Body of pancreas (tissue), 4 donors: ENCODE data around the gene RER1. TPM values are rescaled to one million over a fixed set of nuclear protein-coding genes. Genes with fewer than 3 reads are reported as not detected.

Source experiments
- ATAC-seq: fragments of 150-250 bp; one replicate; pipeline ENCODE4 v1.9.1; 2016
- DNase-seq, 4 donors: peaks; one replicate each; pipeline ENCODE4 v3.0.0-alpha.2; 2019
- H3K27ac ChIP-seq, 4 donors: fragments of 200-600 bp; sonication (generic); 1 replicate in 3 of 4; 2 replicates in 1 of 4; pipeline versions ENCODE4 v1.5.1 to v1.6.1; 2016 to 2019; ENCODE audit warnings: mild to moderate bottlenecking in 1 of 4, mixed read lengths in 1 of 4, moderate library complexity in 1 of 4
- H3K27me3 ChIP-seq, 2 donors: fragments of 200-600 bp; sonication (generic); one replicate each; pipeline ENCODE4 v1.6.0; 2016; ENCODE audit warnings: mild to moderate bottlenecking in 1 of 2
- H3K36me3 ChIP-seq, 2 donors: fragments of 200-600 bp; sonication (generic); replicated peaks in 1 of 2; 2 replicates each; pipeline ENCODE4 v1.5.1; 2016; ENCODE audit warnings: low read depth in 2 of 2; ENCODE audit not compliant: insufficient read depth in 1 of 2
- H3K4me1 ChIP-seq: fragments of 200-600 bp; sonication (generic); one replicate; pipeline ENCODE4 v1.6.0; 2016
- H3K4me3 ChIP-seq, 2 donors: fragments of 200-600 bp; sonication (generic); 1 replicate in 1 of 2; 2 replicates in 1 of 2; pipeline ENCODE4 v1.5.1; 2016 to 2019
- H3K9me3 ChIP-seq, 3 donors: fragments of 200-600 bp; sonication (generic); 1 replicate in 2 of 3; 2 replicates in 1 of 3; pipeline ENCODE4 v1.5.1; 2016
- CTCF ChIP-seq, 7 experiments: fragments of 450-650 bp in 4 of 7; fragments of 200-600 bp in 3 of 7; sonication (generic) in 3 of 7; IDR thresholded peaks; one replicate each; pipeline ENCODE4 v1.5.1; 2016 to 2019; ENCODE audit warnings: antibody characterized with exemption in 7 of 7
- POLR2A ChIP-seq, 3 donors: fragments of 450-650 bp; IDR thresholded peaks; one replicate each; pipeline ENCODE4 v1.6.1; 2016; ENCODE audit warnings: antibody characterized with exemption in 3 of 3, mild to moderate bottlenecking in 2 of 3
- WGBS, 2 donors: methylation state at CpG; one replicate each; pipeline ENCODE4 v1.1.5; 2017; 5-methylcytosine and 5-hydroxymethylcytosine counted together
- intact Hi-C: fragments of 100-400 bp; cut with DNase I; formaldehyde crosslinking; loops from one replicate; pipeline ENCODE4 v1.15.1; 2023
- total RNA-seq, 2 donors: library from RNA; depleted of rRNA; stranded (reverse); fragments of >200 nt; gene quantifications; one replicate each; pipeline ENCODE4 v1.1.0, GENCODE V29; 2016

The RER1 gene
- total RNA-seq, 2 donors from 2014 or later = 50.3 to 57.7 TPM

GRCh38 chr1:2403273-2403672, 11.6 kb downstream of the RER1 start:
- Histone ChIP-seq H3K4me1 (no peaks in the 10 kb centered on the region), H3K9me3 (no peaks in the 10 kb centered on the region), H3K36me3 (peaks cover 0 to 38% of the 10 kb centered on the region in 2 donors), H3K27me3 (no peaks in the 10 kb centered on the region), H3K27ac (no peak overlapping the region), H3K4me3 (no peak overlapping the region)
- no peak for TF ChIP-seq CTCF (IDR thresholded peaks at IDR 0.05)
- DNase-seq = no peak
- intact Hi-C loops = loop anchor here (5.0 kb wide), 1 partner anchor 119 kb away; no protein-coding TSS in a partner anchor
- no peak for ATAC-seq
- 86 to 87% methylated on average over 19 of the region's 19 CpGs for WGBS, 2 donors

- H3K36me3 ChIP-seq = peaks cover 0 to 34% of the 10 kb centered on the region in 2 donors
- DNase-seq = no peak
Measured at GRCh38 chr1:2404142-2404889, 12.7 kb downstream of the RER1 start.

GRCh38 chr1:2404890-2405511, 13.4 kb downstream of the RER1 start:
- H3K27ac ChIP-seq = no peak overlapping the region
- H3K4me1 ChIP-seq = no peaks in the 10 kb centered on the region

More at GRCh38 chr1:2404142-2404889, 12.7 kb downstream of the RER1 start:
- Histone ChIP-seq H3K4me1 (no peaks in the 10 kb centered on the region), H3K9me3 (no peaks in the 10 kb centered on the region), H3K27me3 (no peaks in the 10 kb centered on the region), H3K4me3 (no peak overlapping the region), H3K27ac (no peak overlapping the region)
- intact Hi-C loops = loop anchor here (5.0 kb wide), 1 partner anchor 118 kb away; no protein-coding TSS in a partner anchor
- ATAC-seq = no peak
- no peak for TF ChIP-seq POLR2A (IDR thresholded peaks at IDR 0.05)
- no peak for TF ChIP-seq CTCF (IDR thresholded peaks at IDR 0.05)
- WGBS, 2 donors = 83 to 90% methylated on average over 26 to 29 of the region's 29 CpGs

GRCh38 chr1:2405588-2406295, 14.1 kb downstream of the RER1 start:
- Histone ChIP-seq H3K27ac (no peak overlapping the region), H3K9me3 (no peaks in the 10 kb centered on the region), H3K4me1 (peaks cover 4% of the 10 kb centered on the region), H3K36me3 (peaks cover 0 to 26% of the 10 kb centered on the region in 2 donors), H3K27me3 (no peaks in the 10 kb centered on the region), H3K4me3 (no peak overlapping the region)
- intact Hi-C loops = no loop called here
- no peak for ATAC-seq
- TF ChIP-seq CTCF (IDR thresholded peaks at IDR 0.05) (no peak), POLR2A (IDR thresholded peaks at IDR 0.05) (no peak)
- 81 to 84% methylated on average over 25 to 27 of the region's 28 CpGs for WGBS, 2 donors
- no peak for DNase-seq

More at GRCh38 chr1:2404890-2405511, 13.4 kb downstream of the RER1 start:
- Histone ChIP-seq H3K4me3 (no peak overlapping the region), H3K27me3 (no peaks in the 10 kb centered on the region), H3K9me3 (no peaks in the 10 kb centered on the region), H3K36me3 (peaks cover 0 to 30% of the 10 kb centered on the region in 2 donors)
- no peak for ATAC-seq
- TF ChIP-seq POLR2A (IDR thresholded peaks at IDR 0.05) (no peak), CTCF (IDR thresholded peaks at IDR 0.05) (no peak)
- intact Hi-C loops = loop anchor here (5.0 kb wide), 1 partner anchor 117 kb away; no protein-coding TSS in a partner anchor
- 70 to 83% methylated on average over 19 to 24 of the region's 24 CpGs for WGBS, 2 donors
- DNase-seq = no peak
